GM19043 (cell line): ENCODE measurements around the gene ZFYVE1.
"Not testable (repeated sequence)": the region's sequence is repeated elsewhere in the genome, so short reads cannot be mapped to it uniquely, and the experiment has no call there.

Experiments used
- ATAC-seq: cut with Tn5 transposase; IDR thresholded peaks from one replicate; pipeline ENCODE4 v1.9.1; 2021; ENCODE audit warnings: low read depth; ENCODE audit not compliant: unreplicated experiment

ZFYVE1 gene

GRCh38 chr14:73026845-73027542 lies at the start of gene ZFYVE1:
Gene ZFYVE1, minus strand, starts transcription at chr14:73027106. Its CDS starts 2,598 bp downstream, at chr14:73024508.
- peak; percentile 96 for ATAC-seq

- no peak for ATAC-seq
Observed at GRCh38 chr14:73069585-73069984, 42.7 kb upstream of the ZFYVE1 start.

- ATAC-seq, result no peak
Observed at GRCh38 chr14:73058922-73059673, 32.2 kb upstream of the ZFYVE1 start.

- ATAC-seq, result peak; percentile 92
Observed at GRCh38 chr14:73058224-73058921, 31.5 kb upstream of the ZFYVE1 start, which contains the start of gene RBM25. Gene RBM25, plus strand, starts transcription at chr14:73058534. Its CDS starts 13,108 bp downstream, at chr14:73071642.

GRCh38 chr14:73057944-73058223 lies 31.0 kb upstream of the ZFYVE1 start:
- ATAC-seq, result no peak

- ATAC-seq, result no peak
Observed at GRCh38 chr14:73055251-73055650, 28.3 kb upstream of the ZFYVE1 start.

GRCh38 chr14:73049428-73049827 lies 22.5 kb upstream of the ZFYVE1 start:
- ATAC-seq, result no peak

- no peak for ATAC-seq
Observed at GRCh38 chr14:73047808-73048207, 20.9 kb upstream of the ZFYVE1 start.

GRCh38 chr14:73036706-73037450 lies 10.0 kb upstream of the ZFYVE1 start:
- not testable (repeated sequence) for ATAC-seq

- no peak for ATAC-seq
Observed at GRCh38 chr14:73027984-73028383, 1.1 kb upstream of the ZFYVE1 start.

GRCh38 chr14:73027546-73027945 lies 640 bp upstream of the ZFYVE1 start:
- no peak for ATAC-seq

GRCh38 chr14:73026243-73026844 lies 562 bp downstream of the ZFYVE1 start:
- ATAC-seq, result no peak

GRCh38 chr14:73025544-73025943 lies 1.4 kb downstream of the ZFYVE1 start:
- ATAC-seq, result no peak

GRCh38 chr14:73022051-73022450 lies 4.9 kb downstream of the ZFYVE1 start:
- no peak for ATAC-seq

- not testable (repeated sequence) for ATAC-seq
Observed at GRCh38 chr14:73016011-73016410, 10.9 kb downstream of the ZFYVE1 start.

- not testable (repeated sequence) for ATAC-seq
Observed at GRCh38 chr14:73015552-73015951, 11.4 kb downstream of the ZFYVE1 start.

- peak; percentile 87 for ATAC-seq
Observed at GRCh38 chr14:73014105-73014504, 12.8 kb downstream of the ZFYVE1 start.

- not testable (repeated sequence) for ATAC-seq
Observed at GRCh38 chr14:73011189-73011588, 15.7 kb downstream of the ZFYVE1 start.

- ATAC-seq, result no peak
Observed at GRCh38 chr14:73008501-73008900, 18.4 kb downstream of the ZFYVE1 start.

- no peak for ATAC-seq
Observed at GRCh38 chr14:73007835-73008234, 19.1 kb downstream of the ZFYVE1 start.
